IPS DF 6.9 (cell line): Measurements from ENCODE around the gene NACA2.
"Not testable (repeated sequence)": the region's sequence is repeated elsewhere in the genome, so short reads cannot be mapped to it uniquely, and the experiment has no call there.

ENCODE experiments used
- DNase-seq: peaks from one replicate; pipeline ENCODE4 v3.0.0-alpha.2; 2013; ENCODE audit warnings: low read depth, low spot score
- H3K27ac ChIP-seq: one replicate; pipeline ENCODE4 v1.5.1; 2013; ENCODE audit warnings: low read length, control low read depth
- H3K27me3 ChIP-seq: 2 replicates; pipeline ENCODE4 v1.6.1; 2013; ENCODE audit warnings: mild to moderate bottlenecking, low read length; ENCODE audit not compliant: control insufficient read depth, insufficient read depth
- H3K36me3 ChIP-seq: 2 replicates; pipeline ENCODE4 v1.6.1; 2013; ENCODE audit warnings: low read length; ENCODE audit not compliant: control insufficient read depth, insufficient read depth
- H3K4me1 ChIP-seq: 2 replicates; pipeline ENCODE4 v1.6.1; 2013; ENCODE audit warnings: low read length; ENCODE audit not compliant: control insufficient read depth, insufficient read depth
- H3K4me3 ChIP-seq: 2 replicates; pipeline ENCODE4 v1.5.1; 2013; ENCODE audit warnings: mild to moderate bottlenecking, low read length
- H3K9me3 ChIP-seq: 2 replicates; pipeline ENCODE4 v1.6.1; 2013; ENCODE audit warnings: low read length, inconsistent platforms; ENCODE audit not compliant: control insufficient read depth, insufficient read depth
- WGBS: extraction: QIAGEN DNeasy Blood & Tissue Kit; methylation state at CpG from one replicate; pipeline ENCODE4 v1.1.7; 2013; ENCODE audit warnings: mixed read lengths, missing lambda C conversion rate; ENCODE audit not compliant: insufficient read length, insufficient coverage; 5-methylcytosine and 5-hydroxymethylcytosine counted together

NACA2 gene

DNA sequence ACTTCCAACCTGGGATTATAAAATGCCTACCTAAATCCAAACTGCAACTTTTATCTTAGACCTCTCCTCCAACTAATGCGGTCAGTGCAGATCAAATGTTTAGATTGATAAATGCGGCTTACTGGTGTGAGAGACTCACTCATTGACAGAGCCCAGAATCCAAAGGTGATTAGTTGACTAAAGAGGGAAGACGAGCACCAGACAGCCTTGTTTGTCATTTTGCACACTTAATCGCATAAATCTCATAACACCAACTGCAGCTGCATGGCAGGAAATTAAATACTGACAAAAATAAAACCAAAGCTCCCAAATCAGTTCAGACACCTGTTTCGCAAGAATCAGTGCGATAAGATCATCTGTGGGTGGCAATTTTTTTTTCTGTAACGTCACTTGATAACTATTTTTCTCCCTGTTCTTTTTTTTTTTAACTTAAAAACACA is 35.9 kb downstream of the NACA2 start:
- Histone ChIP-seq H3K27ac (no peak overlapping the region), H3K4me1 (no peaks in the 10 kb centered on the region), H3K4me3 (no peak overlapping the region), H3K27me3 (no peaks in the 10 kb centered on the region), H3K9me3 (no peaks in the 10 kb centered on the region), H3K36me3 (no peaks in the 10 kb centered on the region)
- no peak for DNase-seq
- no CpG with 5 or more reads among the region's 7 CpGs for WGBS

DNA sequence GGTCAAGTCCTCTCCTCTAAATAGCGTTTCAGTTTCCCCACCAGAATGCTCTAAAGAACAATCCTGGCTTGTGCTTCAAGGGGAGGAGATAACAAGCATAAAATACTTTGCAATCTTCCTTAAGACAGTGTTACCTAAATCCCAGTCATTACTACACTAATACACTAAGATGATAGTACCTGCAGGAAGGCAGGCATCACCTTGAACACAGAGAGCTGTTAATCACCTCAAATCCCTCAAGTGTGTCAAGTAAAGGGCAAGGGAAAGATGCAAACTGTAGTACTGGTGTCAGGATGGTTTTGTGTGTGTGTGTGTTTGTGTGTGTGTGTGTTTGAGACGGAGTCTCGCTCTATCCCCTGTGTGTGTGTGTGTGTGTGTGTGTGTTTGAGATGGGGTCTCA is 36.8 kb downstream of the NACA2 start:
- H3K9me3 ChIP-seq: no peaks in the 10 kb centered on the region
- H3K27me3 ChIP-seq: no peaks in the 10 kb centered on the region
- H3K4me1 ChIP-seq: no peaks in the 10 kb centered on the region
- no peak overlapping the region for H3K27ac ChIP-seq
- no peak overlapping the region for H3K4me3 ChIP-seq
- DNase-seq: no peak
- no peaks in the 10 kb centered on the region for H3K36me3 ChIP-seq
- no CpG with 5 or more reads among the region's 3 CpGs for WGBS

DNA sequence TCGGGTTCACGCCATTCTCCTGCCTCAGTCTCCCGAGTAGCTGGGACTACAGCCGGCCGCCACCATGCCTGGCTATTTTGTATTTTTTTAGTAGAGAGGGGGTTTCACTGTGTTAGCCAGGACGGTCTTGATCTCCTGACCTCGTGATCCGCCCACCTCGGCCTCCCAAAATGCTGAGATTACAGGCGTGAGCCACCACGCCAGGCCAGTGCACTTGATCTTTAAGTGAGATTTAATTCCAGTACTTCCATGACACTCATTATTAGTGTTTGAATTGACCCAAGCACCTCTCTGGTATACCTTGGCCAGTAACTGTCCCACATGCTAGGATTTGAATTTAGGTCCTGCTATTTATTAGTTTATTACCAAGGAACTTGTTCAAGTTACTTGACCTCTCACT is 38.5 kb downstream of the NACA2 start:
- H3K27me3 ChIP-seq, H3K4me3 ChIP-seq, H3K27ac ChIP-seq, H3K4me1 ChIP-seq, H3K36me3 ChIP-seq, H3K9me3 ChIP-seq, DNase-seq: not testable (repeated sequence)
- WGBS: no CpG with 5 or more reads among the region's 11 CpGs

DNA sequence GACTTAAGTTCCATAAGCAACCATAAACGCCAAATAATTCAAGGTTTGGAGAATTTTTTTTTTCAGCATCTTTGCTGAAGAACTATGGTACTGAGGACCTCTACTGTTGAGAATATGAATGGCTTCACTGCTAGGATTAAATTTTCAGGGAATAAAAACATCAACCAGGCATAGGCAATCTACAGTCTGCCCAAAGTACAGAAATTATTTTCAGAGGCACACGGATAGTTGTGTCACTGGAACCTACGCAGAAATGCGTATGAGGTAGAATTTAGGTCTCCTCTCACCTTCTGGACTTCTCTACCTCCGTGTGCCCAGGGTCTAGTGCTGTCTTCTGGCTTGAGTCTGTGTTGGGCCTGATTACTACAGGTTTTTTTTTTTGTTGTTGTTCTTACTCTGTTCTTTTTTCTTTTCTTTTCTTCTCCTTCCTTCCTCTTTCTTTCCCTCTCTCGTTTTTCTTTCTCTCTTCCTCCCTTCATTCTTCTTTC is 39.7 kb downstream of the NACA2 start:
- no peak for DNase-seq
- no peaks in the 10 kb centered on the region for H3K27me3 ChIP-seq
- no peaks in the 10 kb centered on the region for H3K4me1 ChIP-seq
- no peak overlapping the region for H3K4me3 ChIP-seq
- no peak overlapping the region for H3K27ac ChIP-seq
- no peaks in the 10 kb centered on the region for H3K9me3 ChIP-seq
- WGBS: no CpG with 5 or more reads among the region's 6 CpGs
- H3K36me3 ChIP-seq: no peaks in the 10 kb centered on the region

DNA sequence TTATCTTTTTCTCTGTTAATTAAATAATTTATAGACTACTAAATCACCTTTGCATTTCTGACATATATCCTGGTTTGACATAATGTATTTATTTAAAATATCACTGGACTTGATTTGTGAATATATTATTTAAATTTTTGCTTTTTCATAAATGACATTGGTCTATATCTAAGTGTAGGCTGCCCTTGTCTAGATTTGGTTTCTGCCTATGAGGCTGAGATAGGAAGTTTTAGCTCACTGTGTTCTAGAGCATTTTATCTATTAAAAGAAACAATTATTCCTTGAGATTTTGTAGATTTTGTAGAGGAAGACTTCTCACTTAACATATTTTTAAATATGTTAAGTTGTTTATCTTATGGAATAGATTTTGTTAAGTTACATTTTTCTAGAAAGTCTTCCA is 43.9 kb downstream of the NACA2 start:
- DNase-seq: no peak
- Histone ChIP-seq H3K36me3 (no peaks in the 10 kb centered on the region), H3K4me3 (no peak overlapping the region), H3K9me3 (no peaks in the 10 kb centered on the region), H3K27me3 (no peaks in the 10 kb centered on the region), H3K27ac (no peak overlapping the region), H3K4me1 (no peaks in the 10 kb centered on the region)

DNA sequence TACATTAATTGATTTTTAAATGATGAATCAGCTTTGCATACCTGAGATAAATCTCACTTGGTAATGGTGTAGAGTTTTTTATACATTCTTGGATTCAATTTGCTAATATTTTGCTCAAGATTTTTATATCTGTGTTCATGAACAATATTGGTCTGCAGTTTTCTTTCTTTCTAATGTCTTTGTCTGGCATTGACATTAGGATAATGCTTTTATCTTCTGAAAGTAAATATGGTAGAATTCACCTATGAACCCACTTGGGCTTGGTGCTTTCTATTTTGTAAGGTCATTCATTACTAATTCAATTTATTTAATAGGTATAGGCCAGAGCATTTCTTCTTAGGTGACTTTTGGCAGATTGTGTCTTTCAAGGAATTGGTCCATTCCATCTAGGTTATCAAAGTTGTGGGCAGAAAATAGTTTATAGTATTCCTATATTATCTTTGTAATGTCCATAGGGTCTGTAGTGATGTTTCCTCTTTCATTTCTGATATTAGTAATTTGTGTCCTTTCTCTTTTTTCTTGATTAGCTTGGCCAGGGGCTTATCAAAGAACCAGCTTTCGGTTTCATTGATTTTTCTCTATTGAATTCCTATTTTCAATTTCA is 45.6 kb downstream of the NACA2 start:
- H3K27me3 ChIP-seq: no peaks in the 10 kb centered on the region
- no peaks in the 10 kb centered on the region for H3K9me3 ChIP-seq

DNA sequence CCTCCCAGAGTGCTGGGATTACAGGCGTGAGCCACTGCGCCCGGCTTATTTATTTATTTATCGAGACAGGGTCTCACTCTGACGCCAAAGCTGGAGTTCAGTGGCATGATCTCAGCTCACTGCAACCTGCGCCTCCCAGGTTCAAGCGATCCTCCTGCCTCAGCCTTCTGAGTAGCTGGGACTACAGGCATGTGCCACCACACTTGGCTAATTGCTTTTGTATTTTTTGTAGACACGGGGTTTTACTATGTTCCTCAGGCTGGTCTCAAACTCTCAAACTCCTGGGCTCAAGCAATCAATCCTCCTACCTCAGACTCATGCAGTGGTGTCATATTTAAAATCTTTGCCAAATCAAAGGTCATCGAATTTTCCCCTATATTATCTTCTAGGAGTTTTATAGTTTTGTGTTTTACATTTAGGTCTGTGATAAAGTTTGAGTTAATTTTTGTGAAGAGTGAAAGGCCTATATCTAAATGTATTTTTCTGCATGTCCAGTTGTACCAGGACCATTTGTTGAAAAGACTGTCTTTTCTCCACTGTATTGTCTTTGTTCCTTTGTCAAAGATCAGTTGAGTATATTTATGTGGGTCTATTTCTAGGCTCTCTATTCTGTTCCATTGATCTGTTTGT is 47.1 kb downstream of the NACA2 start:
- Histone ChIP-seq H3K4me1 (no peaks in the 10 kb centered on the region), H3K36me3 (no peaks in the 10 kb centered on the region), H3K4me3 (no peak overlapping the region), H3K27ac (no peak overlapping the region), H3K9me3 (no peaks in the 10 kb centered on the region), H3K27me3 (no peaks in the 10 kb centered on the region)
- DNase-seq: no peak
- WGBS: no CpG with 5 or more reads among the region's 9 CpGs

More for the DNA sequence above, 45.6 kb downstream of the NACA2 start:
- H3K27ac ChIP-seq: no peak overlapping the region
- DNase-seq: no peak
- H3K4me3 ChIP-seq: no peak overlapping the region
- WGBS: no CpG with 5 or more reads among the region's 1 CpG
- H3K36me3 ChIP-seq: no peaks in the 10 kb centered on the region
- no peaks in the 10 kb centered on the region for H3K4me1 ChIP-seq

DNA sequence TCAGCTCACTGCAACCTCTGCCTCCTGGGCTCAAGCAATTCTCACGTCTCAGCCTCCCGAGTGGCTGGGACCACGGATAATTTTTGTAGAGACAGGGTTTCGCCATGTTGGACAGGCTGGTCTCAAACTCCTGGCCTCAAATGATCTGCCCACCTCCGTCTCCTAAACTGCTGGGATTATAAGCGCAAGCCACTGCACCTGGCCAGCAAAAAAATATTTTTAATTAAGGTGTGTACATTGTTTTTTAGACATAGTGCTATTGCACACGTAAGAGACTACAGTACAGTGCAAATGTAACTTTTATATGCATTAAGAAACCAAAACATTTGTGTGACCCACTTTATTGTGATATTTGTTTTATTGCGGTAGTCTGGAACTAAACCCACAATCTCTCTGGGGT is 49.0 kb downstream of the NACA2 start:
- Histone ChIP-seq H3K4me1 (no peaks in the 10 kb centered on the region), H3K4me3 (no peak overlapping the region), H3K27me3 (no peaks in the 10 kb centered on the region), H3K36me3 (no peaks in the 10 kb centered on the region), H3K27ac (no peak overlapping the region), H3K9me3 (no peaks in the 10 kb centered on the region)
- no CpG with 5 or more reads among the region's 8 CpGs for WGBS
- no peak for DNase-seq

DNA sequence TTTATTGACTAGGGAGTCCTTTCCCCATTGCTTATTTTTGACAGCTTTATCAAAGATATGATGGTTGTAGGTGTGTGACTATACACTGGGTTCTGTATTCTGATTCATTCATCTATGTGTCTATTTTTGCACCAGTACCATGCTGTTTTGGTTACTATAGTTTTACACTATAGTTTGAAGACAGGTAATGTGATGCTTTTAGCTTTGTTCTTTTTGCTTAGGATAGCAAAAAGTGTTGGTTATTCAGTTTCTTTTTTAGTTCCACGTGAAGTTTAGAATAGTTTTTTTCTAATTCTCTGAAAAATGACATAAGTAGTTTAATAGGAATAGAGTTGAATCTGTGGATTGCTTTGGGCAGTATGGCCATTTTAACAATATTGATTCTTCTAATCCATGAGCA is 50.1 kb downstream of the NACA2 start:
- Histone ChIP-seq H3K36me3 (no peaks in the 10 kb centered on the region), H3K27me3 (no peaks in the 10 kb centered on the region), H3K4me3 (no peak overlapping the region), H3K9me3 (no peaks in the 10 kb centered on the region), H3K4me1 (no peaks in the 10 kb centered on the region), H3K27ac (no peak overlapping the region)
- WGBS: no CpG with 5 or more reads among the region's 1 CpG
- DNase-seq: no peak
